Measurements from ENCODE around the gene MET. TPM values are rescaled to one million over a fixed set of nuclear protein-coding genes. Genes with fewer than 3 reads are reported as not detected.
"Not testable (repeated sequence)": the region's sequence is repeated elsewhere in the genome, so short reads cannot be mapped to it uniquely, and the experiment has no call there.

MET gene
- total RNA-seq, 1 experiment from 2014 or later: 5.0 TPM

- Histone ChIP-seq H3K14ac (ENCODE audit: insufficient read depth, low read length) (no peak overlapping the region), H3K23ac (ENCODE audit: insufficient read length, low read depth, low read length) (no peak overlapping the region), H3K9ac (ENCODE audit: extremely low read depth, insufficient read length, low read length) (no peak overlapping the region), H3K18ac (ENCODE audit: insufficient read length, low read depth, low read length) (no peak overlapping the region), H2BK12ac (ENCODE audit: insufficient read length, low read depth, low read length) (no peak overlapping the region), H3K56ac (ENCODE audit: insufficient read length, low read depth, low read length) (no peak overlapping the region), H3K9me3 (ENCODE audit: control insufficient read depth, low read depth, low read length) (no peaks in the 10 kb centered on the region), H3K27ac (ENCODE audit: insufficient read length, low read depth, low read length) (no peak overlapping the region), H3T11ph (ENCODE audit: low read length) (no peak overlapping the region), H2BK120ac (ENCODE audit: low read depth, low read length, poor library complexity, severe bottlenecking) (no peak overlapping the region), H2AK5ac (ENCODE audit: insufficient read length, low read length) (no peak overlapping the region), H4K20me1 (ENCODE audit: control insufficient read depth, insufficient read depth, insufficient read length) (no peaks in the 10 kb centered on the region), H2BK15ac (ENCODE audit: low read depth, low read length) (no peak overlapping the region), H2AFZ (ENCODE audit: low read length) (no peak overlapping the region), H4K8ac (replicated peaks; ENCODE audit: insufficient read length, low read depth, low read length) (no peak overlapping the region), H3K4ac (ENCODE audit: low read depth, low read length) (no peak overlapping the region), H3K27me3 (ENCODE audit: insufficient read depth, low read length) (no peaks in the 10 kb centered on the region), H3K79me2 (ENCODE audit: insufficient read depth, low read length) (no peaks in the 10 kb centered on the region), H3K79me1 (ENCODE audit: insufficient read depth, low read depth, low read length, poor library complexity, severe bottlenecking) (no peaks in the 10 kb centered on the region), H2BK20ac (ENCODE audit: low read depth, low read length, poor library complexity, severe bottlenecking) (no peak overlapping the region), H2BK5ac (ENCODE audit: insufficient read length, low read length) (no peak overlapping the region), H3K23me2 (ENCODE audit: insufficient read length, low read depth, low read length, poor library complexity, severe bottlenecking) (no peaks in the 10 kb centered on the region), H4K91ac (ENCODE audit: insufficient read length, low read depth, low read length) (no peak overlapping the region), H4K5ac (ENCODE audit: insufficient read length, low read depth, low read length) (no peak overlapping the region), H3K4me1 (ENCODE audit: insufficient read depth, low read length) (no peaks in the 10 kb centered on the region), H3K4me2 (ENCODE audit: insufficient read depth, insufficient read length, low read length) (no peak overlapping the region)
- DNase-seq: no peak
- H3K27ac Mint-ChIP-seq: no peak overlapping the region
- no peak overlapping the region for H3K4me3 Mint-ChIP-seq
- no CpG with 5 or more reads among the region's 2 CpGs for WGBS (ENCODE audit: extremely low coverage, insufficient read length, low lambda C conversion rate)
- no peaks in the 10 kb centered on the region for H3K9me3 Mint-ChIP-seq
- H3K27me3 Mint-ChIP-seq (ENCODE audit: low read depth): peaks cover 2% of the 10 kb centered on the region; the same call in 1 of the 2 replicates
- no peaks in the 10 kb centered on the region for H3K36me3 Mint-ChIP-seq (ENCODE audit: insufficient read depth in 1 of 3, low read depth in 3 of 3)
- no peaks in the 10 kb centered on the region for H3K4me1 Mint-ChIP-seq
- TF ChIP-seq, protein P1, sequence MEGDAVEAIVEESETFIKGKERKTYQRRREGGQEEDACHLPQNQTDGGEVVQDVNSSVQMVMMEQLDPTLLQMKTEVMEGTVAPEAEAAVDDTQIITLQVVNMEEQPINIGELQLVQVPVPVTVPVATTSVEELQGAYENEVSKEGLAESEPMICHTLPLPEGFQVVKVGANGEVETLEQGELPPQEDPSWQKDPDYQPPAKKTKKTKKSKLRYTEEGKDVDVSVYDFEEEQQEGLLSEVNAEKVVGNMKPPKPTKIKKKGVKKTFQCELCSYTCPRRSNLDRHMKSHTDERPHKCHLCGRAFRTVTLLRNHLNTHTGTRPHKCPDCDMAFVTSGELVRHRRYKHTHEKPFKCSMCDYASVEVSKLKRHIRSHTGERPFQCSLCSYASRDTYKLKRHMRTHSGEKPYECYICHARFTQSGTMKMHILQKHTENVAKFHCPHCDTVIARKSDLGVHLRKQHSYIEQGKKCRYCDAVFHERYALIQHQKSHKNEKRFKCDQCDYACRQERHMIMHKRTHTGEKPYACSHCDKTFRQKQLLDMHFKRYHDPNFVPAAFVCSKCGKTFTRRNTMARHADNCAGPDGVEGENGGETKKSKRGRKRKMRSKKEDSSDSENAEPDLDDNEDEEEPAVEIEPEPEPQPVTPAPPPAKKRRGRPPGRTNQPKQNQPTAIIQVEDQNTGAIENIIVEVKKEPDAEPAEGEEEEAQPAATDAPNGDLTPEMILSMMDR (conservative IDR thresholded peaks at IDR 0.05): no peak
These were observed 18.4 kb upstream of the MET start for GRCh38 chr7:116653646-116654045.

- not testable (repeated sequence) for H3K79me1 ChIP-seq (ENCODE audit: insufficient read depth, low read depth, low read length, poor library complexity, severe bottlenecking); H4K8ac ChIP-seq (replicated peaks; ENCODE audit: insufficient read length, low read depth, low read length); H4K91ac ChIP-seq (ENCODE audit: insufficient read length, low read depth, low read length); H3K27me3 Mint-ChIP-seq (ENCODE audit: low read depth); H3K4me2 ChIP-seq (ENCODE audit: insufficient read depth, insufficient read length, low read length); H3T11ph ChIP-seq (ENCODE audit: low read length); H2BK20ac ChIP-seq (ENCODE audit: low read depth, low read length, poor library complexity, severe bottlenecking); H2BK12ac ChIP-seq (ENCODE audit: insufficient read length, low read depth, low read length); H3K4me3 Mint-ChIP-seq; H2BK15ac ChIP-seq (ENCODE audit: low read depth, low read length); H3K4me1 ChIP-seq (ENCODE audit: insufficient read depth, low read length); H3K9me3 ChIP-seq (ENCODE audit: control insufficient read depth, low read depth, low read length); H3K4ac ChIP-seq (ENCODE audit: low read depth, low read length); H3K23ac ChIP-seq (ENCODE audit: insufficient read length, low read depth, low read length); H4K5ac ChIP-seq (ENCODE audit: insufficient read length, low read depth, low read length); H3K56ac ChIP-seq (ENCODE audit: insufficient read length, low read depth, low read length); H3K27me3 ChIP-seq (ENCODE audit: insufficient read depth, low read length); H2BK5ac ChIP-seq (ENCODE audit: insufficient read length, low read length); H2AFZ ChIP-seq (ENCODE audit: low read length); H4K20me1 ChIP-seq (ENCODE audit: control insufficient read depth, insufficient read depth, insufficient read length); H3K4me1 Mint-ChIP-seq; H3K23me2 ChIP-seq (ENCODE audit: insufficient read length, low read depth, low read length, poor library complexity, severe bottlenecking); H2AK5ac ChIP-seq (ENCODE audit: insufficient read length, low read length); H2BK120ac ChIP-seq (ENCODE audit: low read depth, low read length, poor library complexity, severe bottlenecking); H3K79me2 ChIP-seq (ENCODE audit: insufficient read depth, low read length); H3K14ac ChIP-seq (ENCODE audit: insufficient read depth, low read length); H3K27ac ChIP-seq (ENCODE audit: insufficient read length, low read depth, low read length); H3K9me3 Mint-ChIP-seq; H3K9ac ChIP-seq (ENCODE audit: extremely low read depth, insufficient read length, low read length); DNase-seq; H3K18ac ChIP-seq (ENCODE audit: insufficient read length, low read depth, low read length); H3K27ac Mint-ChIP-seq; H3K36me3 Mint-ChIP-seq (ENCODE audit: insufficient read depth in 1 of 3, low read depth in 3 of 3)
These were observed 12.7 kb upstream of the MET start for GRCh38 chr7:116659248-116659647.

Measured in H9 (cell line).